C4-2B (cell line): Measurements from ENCODE around the gene TBC1D22A.

Experiments used
- CTCF ChIP-seq: fragments of 450-650 bp; conservative IDR thresholded peaks from 2 replicates; pipeline ENCODE4 v1.5.1; 2017; ENCODE audit warnings: mild to moderate bottlenecking
- ZFX ChIP-seq: fragments of 450-650 bp; IDR thresholded peaks from 2 replicates; pipeline ENCODE4 v1.6.1; 2017

- TF ChIP-seq CTCF (no peak), ZFX (no peak)
These were observed 17.9 kb upstream of the TBC1D22A start for GRCh38 chr22:46744581-46744980.
